GM19467 (cell line): ENCODE results near the gene USP10.

Source experiments
- ATAC-seq: cut with Tn5 transposase; IDR thresholded peaks from one replicate; pipeline ENCODE4 v1.9.1; 2021; ENCODE audit warnings: mild to moderate bottlenecking, moderate library complexity; ENCODE audit not compliant: unreplicated experiment

USP10 gene

DNA sequence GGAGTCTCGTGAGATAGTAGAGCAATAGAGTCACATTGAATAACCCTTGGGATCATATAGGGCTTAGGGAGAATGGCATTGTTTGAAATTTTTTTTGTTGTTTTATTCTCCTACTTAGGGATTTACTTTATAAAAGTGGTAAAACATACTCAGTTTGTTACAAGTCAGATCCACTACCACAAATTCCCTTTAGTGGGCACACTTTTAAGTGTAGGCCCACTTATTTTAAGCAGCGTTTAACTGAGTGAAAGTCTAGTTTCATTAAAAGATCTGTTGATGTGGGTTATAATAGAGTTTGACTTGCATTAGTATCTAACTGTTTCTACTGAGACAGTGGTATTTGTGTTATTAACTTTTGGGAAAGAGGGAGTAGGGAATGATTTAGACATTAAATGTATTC is 49.3 kb downstream of the USP10 start:
- no peak for ATAC-seq

DNA sequence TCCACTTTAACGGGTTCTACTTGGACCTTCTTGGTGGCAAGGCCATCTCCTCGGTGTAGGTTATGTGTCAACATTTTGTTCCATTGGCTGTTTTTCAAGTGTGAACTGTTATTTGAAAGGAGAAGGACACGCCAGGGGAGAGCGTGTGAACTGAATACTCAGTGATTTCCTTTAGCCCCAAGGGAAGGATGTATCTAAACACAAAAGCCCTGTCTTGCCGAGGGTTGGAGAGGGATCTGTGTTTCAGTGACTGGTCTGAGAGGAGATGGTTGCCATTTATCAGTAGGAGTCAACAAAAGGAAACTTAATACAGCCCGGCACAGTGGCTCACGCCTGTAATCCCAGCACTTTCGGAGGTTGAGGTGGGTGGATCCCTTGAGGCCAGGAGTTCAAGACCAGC is 50.0 kb downstream of the USP10 start:
- no peak for ATAC-seq

DNA sequence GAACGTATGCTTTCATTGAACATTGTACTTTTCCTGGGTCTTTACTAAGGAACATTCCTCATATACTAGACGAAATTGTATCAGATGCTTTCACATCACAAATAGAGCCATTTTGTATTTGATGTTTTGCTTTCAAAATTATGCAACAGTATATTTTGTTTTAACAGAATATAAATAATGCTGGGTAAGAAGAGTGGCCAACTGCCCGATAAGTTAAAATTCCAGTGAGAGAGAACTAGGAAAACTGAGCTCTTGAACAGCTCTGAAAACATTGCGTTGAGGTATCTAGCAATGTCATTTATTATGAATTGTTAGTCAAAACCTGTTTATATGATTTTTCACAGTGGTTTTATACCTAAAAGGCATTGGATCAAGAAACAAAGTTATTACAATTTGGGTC is 50.8 kb downstream of the USP10 start:
- no peak for ATAC-seq

DNA sequence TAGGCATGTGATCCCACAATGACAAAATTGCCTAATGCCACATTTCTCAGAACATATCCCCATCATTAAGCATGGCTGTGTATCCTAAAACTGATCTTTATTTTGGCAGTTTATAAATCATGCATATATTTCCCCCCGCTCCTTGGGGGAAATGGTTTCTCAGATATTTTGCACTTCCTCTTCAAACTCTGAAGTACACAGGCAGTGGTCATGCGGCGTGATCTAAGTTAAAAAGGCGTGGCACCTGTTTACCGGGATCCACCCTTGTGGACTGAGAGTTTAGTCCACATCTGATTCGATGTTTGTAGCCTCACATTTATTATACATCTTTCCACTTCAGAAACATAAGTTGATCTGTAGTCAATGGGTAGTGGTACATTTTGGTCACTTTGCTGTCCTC is 51.4 kb downstream of the USP10 start:
- no peak for ATAC-seq

DNA sequence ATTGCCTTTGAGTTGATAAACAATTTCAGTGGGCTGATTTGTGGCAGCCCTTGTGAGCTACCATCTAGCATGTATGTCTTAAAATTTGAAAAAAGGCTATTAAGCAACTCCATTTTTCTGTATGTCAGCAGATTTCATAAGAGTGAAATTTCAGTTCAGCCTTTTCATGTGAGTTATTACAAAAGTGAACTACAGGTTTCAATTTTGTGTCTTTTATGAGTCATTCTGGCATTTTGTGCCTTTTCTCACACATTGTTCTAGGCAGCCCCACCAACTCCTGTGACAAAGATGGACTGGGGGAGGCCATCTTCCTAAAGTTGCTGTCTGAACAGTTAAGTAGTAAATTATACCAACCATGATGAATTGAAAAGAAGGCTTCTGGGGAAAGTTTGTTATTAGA is 52.1 kb downstream of the USP10 start:
- ATAC-seq = no peak

DNA sequence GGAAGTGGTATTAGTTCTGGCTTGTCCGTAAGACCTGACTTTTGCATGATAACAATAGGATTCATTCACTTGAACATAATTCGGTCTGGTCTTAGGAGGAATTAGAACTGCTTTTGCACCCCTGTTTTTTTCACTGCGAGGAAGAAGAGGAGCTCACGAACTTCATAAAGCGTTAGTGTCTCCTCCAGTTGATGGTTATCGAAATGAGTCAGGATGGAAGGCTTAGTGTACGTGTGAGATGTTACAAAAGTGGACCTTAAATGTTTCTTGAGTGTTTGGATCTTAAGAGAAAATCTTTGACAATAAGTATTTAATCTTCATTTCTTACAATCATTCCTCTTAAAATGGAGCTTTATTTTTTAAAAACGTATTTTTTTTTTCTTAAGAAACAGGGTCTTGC is 52.8 kb downstream of the USP10 start:
- no peak for ATAC-seq

DNA sequence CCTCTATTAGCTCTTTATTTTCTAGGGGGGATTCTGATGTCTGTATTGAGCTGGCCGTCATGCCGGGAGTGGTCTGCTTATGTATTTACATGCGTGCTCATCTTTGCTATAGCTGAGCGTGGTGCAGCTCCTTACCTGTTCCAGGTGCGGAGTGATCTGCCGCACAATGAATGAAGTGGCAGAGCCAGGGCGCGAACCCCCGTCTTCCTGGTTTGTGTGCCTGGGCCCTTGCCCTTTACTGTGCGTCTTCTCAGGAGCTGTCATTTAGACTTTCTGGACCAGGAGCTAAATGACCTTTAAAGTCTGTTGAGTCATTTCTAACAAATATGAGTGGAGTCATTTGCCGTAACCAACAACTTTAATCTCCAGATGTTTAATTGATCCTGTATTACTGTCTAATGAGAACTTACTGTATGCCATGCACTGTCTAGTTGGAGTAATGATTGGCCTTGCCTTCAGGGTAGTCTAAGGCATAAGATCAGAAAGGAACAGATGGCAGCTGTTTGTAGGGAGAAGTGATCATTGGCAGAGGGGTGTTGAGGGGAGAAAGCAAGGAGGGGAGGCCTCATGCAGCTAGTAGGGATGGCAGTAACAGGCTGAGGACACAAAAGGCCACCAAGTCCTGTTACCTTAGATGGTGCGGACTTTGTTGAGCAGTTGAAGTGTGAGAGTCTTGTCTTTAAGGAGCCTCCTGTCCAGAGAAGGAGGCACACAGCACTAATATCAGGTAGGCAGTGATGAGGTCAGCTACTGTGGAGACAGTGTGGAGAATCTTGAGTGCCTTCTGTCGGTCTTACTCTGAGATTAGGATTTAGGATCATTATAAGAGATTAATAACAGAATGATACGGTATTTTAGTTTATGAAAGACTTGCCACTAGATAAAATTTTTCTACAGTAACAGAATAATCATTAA is 53.9 kb downstream of the USP10 start:
- ATAC-seq = no peak

DNA sequence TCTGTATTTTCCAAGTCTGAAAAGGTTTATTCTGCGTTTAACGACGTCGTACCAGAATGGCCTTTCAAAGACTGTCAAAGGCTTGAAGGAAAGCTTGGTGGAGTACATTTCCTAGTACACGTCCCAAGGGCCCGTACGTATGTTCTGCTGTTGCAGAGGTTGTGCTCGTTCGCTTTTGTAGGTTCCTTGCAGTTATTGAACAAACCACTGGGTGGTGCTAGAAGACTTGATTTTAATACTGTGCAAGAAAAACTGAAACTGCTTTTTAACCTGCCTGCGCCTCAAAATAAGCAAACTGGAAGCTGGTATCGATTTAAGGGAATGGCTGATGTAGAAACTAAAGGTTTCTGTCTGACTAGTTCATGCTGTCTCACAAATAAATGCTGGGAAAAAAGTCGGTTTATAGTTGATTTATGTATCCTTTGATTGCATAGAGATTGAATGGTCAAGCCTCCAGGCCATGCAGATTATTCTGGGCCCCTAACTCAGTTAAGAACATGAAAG is 54.6 kb downstream of the USP10 start:
- peak; percentile 61 for ATAC-seq

DNA sequence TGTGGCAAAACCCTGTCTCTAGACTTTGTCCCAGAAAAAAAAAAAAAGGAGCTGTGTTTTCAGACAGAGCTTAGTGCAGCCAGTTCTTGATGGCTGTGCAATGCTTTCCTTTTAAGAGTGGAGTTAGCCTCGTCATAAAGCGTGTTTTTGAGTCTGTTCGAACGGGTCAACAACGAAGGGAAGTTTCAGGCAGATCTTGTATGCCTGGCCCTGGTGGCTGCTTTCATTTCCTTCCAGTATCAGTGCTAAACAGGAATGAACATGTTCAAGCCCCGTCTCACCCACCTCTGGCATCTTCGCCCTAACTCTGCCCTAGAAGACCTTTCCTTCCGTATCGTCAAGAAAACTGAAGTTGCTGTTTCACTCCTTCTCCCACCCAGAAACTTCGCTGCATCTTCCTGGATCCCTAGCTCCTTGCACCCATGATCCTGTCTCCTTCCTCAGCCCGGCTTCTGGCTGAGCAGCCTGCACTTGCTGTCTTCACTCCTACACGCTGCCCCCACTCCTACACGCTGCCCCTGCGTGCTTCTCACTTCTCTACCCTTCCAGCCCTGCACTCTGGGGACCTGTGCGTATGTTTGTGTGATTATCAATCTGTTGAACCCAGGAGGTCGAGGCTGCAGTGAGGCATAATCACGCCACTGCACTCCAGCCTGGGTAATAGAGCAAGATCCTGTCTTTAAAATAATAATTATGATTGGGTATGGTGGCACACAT is 55.3 kb downstream of the USP10 start:
- no peak for ATAC-seq

DNA sequence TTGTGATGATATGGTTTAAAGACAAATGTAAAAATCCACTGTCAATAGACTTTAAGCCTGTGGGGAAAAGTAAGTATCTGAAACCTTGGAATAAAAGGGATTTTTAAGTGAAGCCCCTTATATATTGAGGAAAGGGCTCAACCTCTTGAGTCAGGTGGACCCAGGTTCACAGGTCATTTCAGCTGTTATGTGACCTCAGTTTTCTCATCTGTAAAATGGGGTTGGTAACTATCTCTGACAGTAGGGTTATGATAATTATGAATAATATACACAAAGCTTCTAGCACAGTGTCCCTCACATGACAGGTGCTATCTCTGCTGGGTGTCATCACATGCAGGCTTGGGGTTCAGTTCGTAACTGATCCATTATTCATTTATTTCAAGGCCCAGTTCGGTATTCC is 57.0 kb downstream of the USP10 start:
- no peak for ATAC-seq

DNA sequence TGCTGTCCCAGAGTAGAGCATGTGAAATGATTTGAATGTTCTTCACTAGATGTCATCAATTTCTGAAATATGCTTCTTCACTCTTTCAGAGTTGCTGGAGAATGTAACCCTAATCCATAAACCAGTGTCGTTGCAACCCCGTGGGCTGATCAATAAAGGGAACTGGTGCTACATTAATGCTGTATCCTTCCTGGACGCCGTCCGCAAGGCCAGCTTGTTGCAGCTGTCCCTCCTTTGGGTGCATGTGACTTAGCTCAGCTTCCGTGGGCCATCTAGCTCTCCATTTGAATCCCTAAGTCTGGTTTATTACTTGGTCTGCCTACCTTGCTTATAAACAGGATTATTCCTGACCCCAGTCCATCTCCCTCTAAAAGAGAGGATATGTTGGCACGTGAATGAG is 58.8 kb downstream of the USP10 start:
- no peak for ATAC-seq

DNA sequence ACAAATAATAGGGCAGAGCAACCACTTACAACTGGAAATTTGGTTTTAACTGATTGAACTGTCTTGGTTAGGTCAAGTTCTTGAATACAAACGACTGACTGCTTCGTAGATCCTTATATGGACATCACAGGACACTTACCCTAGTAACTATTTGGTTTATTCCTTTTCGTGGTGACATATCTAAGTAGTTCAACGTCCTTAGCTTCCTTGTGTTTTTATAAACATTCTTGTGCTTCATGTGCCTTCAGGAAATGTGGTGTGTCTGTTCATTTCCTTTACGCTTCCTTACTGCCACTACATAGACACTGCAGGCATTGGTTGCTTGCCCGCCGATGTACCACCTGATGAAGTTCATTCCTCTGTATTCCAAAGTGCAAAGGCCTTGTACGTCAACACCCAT is 59.3 kb downstream of the USP10 start:
- no peak for ATAC-seq

DNA sequence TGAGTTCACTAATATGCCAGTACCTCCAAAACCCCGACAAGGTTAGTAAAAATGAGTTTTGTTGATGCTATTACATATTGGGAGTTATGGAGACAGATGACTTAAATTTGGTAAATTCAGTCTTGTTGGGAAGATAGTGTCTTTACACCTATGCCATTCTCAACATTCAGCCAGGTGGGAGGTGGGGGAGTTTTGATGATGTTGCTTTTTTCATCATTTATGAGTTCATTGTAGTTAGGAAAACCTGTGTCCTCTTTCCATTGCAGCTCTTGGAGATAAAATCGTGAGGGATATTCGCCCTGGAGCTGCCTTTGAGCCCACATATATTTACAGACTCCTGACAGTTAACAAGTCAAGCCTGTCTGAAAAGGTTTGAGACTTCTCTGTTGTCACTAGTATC is 60.1 kb downstream of the USP10 start:
- no peak for ATAC-seq

DNA sequence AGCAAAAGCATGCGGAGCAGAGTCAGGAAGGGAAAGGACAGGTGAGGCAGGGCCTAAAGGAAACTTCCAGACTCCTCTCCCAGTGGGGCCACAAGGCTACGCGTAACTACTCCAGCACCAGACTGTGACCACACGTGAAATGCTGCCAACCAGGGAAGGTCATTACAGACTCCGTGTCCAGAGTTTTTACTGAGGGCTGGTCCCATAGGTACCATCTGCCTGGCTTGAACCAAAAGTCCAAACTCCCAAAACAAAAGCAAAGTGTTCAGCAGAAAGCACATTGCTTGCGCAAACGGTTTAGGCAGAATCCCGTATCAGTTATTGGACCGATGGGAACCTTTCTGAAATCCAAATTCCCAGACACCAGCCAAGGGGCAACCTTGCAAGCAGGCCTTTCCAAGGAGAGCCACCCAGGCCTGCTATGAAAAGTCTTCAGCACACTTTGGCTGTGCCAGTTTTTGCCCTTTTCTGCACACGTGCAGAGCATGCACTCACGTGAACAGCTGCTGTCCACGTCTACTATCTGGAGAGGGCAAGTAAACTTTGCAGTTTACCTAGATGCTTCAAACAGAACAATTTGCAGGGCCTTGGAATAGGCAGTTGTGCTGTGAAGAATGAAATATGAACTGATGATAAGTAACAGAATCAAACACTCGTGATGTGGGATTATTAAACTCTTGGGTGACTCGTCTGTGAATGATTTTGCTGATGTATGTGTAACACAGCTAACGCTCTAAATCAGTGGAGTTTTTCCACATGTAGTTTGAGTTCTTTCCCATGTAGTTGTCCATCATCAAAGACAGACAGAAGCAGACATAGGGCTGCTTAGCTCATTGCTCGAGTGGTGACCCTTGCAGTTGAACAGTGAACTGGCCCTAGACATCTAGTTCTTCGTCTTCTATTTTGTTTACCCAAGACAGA is 61.9 kb downstream of the USP10 start:
- no peak for ATAC-seq

DNA sequence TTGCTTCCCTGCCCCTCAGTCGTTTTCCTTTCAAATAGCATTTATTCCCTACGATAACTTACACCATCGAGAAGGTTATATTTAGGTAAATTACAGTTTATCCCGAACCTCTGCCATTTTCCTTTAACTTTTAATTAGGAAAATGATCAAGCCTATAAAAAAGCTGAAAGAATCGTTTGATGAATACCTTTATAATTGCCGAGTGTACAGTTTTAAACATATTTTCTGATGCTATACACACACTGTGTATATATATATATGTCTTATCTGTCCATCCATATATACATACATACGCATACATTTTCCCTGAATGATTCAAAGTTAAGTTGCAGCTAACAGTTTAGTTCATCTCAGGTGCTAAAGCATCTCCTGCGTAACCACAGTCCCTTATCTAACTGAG is 63.4 kb downstream of the USP10 start:
- no peak for ATAC-seq

DNA sequence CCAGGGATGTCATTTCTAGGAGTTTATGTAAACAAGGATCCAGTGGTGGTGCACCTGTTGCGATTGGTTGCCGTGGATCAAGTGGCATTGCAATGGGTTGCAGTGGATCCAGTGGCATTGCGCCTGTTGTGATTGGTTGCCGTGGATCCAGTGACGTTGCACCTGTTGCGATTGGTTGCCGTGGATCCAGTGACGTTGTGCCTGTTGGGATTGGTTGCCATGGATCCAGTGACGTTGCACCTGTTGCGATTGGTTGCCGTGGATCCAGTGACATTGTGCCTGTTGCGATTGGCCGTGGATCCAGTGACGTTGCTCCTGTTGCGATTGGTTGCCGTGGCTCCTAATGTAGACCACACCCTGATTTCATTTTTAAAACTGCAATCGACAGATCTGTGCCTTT is 63.8 kb downstream of the USP10 start:
- ATAC-seq = no peak

DNA sequence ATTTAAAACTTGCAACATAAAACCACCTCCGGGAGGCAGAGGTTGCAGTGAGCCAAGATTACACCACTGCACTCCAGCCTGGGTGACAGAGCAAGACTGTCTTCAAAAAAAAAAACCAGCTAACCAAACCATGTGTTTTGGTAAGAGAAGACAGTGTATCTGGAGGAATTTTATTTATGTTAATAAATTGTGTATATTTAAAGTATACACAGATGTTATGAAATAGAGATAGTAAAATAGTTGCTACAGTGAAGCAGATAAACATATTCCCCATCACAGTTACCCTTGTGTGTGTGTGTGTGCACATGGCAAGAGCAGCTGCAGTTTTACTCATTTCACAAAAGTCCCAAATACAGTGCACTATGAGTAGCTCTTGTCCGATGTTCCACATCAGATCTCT is 65.2 kb downstream of the USP10 start:
- ATAC-seq = no peak

DNA sequence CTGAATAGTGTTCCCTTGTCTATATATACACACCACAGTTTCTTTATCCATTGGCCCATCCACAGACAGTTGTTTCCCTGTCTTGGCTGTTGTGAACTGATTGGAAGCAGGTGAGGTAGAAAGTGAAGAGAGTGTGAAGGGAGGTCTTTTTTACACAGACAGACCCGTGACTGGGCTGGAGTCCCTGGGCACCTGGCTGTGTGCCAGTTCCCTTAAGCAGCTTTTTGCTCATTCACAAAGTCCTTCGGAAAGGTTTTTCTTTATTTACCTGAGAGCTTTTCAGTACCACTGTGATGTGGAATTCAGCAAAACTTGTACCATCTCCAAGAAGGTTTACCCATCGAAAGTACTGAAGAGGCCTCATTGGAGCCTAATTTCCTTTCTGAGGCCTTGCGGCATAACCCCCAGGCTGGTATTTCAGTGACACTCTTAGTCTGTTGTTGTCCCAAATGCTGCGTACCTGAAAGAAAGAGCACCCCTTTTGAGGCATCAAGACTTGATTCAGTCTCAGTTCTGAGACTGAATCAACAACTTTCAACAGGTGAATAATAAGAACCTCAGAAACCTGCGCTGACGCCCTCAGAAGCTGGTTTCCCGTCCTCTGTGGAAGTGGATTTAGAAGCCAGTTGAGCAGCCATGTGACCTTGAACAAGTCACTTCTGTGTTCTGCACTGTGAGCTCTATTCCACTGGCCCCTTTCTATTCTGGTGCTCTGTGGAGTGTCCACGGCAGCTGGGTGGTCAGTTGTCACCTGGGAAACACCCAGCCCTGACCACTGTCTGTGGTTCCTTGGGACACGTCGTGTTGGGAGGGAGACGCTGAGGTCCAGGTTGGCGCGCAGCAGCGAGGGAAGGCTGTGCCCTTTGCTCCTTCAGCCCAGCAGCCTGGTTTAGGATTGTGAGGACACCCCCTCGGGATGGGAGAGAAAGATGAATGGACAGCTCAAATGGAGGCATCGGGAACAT is 66.1 kb downstream of the USP10 start:
- ATAC-seq = no peak

DNA sequence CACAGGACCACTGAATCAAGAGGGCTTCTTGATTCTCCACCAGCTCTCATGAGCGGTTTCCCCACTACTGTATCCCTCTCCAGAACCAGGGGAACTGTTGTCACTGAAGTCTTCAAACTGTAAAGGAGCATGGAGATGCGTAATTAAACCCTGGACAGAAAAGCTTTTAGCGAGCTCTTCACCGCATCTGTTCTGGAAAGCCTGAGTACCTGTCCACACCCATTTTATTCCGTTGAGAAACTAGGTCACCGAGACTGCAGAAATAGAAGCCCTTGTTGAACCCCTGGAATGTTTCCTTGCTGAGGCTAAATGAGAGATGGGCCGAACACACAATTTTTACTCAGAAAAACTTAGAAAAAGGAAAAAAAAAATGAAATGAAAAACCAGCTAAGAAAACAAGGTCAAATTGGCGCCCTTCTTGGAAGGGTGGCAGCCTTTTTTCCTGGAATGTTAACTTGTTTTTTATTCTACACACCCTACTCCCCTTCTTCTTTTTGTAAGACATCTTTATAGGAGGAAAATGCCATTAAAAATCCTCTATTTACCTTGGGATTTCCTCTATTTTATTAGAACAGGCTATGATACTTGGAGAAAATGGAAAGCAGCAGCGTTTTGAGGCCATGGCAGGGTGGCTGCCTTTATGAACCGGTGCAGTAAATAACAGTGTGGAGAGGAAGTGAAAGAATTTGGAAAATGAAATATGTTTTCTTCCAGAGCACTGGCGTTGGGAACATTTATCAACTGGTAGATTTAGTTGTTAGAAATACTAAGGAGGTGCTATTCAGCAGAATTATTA is 67.4 kb downstream of the USP10 start:
- ATAC-seq = no peak
